AG08396 (cell line): ENCODE results near the gene GET4.

Experiments
- DNase-seq: peaks from one replicate; pipeline ENCODE4 v3.0.0; 2012; ENCODE audit warnings: low spot score, mixed read lengths

The GET4 gene

GRCh38 chr7:886626-887487 is 10.5 kb downstream of the GET4 start:
- no peak for DNase-seq

DNA sequence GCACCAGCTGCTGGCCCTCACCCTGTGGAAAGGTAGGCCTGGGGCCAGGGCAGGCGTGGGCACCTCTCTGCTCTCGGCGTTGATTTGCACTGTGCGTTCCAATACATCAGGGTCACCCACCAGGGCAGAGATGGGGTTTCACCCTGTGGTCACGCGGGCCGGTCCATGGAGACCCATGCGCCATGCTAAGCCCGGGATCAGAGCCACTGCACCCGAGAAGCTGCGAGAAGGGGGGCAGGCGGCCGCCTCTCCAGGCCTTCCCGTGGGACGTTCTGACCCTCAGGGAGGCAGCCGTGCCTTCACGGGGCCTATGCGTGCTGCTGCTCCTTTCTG is 11.1 kb downstream of the GET4 start:
- no peak for DNase-seq

DNA sequence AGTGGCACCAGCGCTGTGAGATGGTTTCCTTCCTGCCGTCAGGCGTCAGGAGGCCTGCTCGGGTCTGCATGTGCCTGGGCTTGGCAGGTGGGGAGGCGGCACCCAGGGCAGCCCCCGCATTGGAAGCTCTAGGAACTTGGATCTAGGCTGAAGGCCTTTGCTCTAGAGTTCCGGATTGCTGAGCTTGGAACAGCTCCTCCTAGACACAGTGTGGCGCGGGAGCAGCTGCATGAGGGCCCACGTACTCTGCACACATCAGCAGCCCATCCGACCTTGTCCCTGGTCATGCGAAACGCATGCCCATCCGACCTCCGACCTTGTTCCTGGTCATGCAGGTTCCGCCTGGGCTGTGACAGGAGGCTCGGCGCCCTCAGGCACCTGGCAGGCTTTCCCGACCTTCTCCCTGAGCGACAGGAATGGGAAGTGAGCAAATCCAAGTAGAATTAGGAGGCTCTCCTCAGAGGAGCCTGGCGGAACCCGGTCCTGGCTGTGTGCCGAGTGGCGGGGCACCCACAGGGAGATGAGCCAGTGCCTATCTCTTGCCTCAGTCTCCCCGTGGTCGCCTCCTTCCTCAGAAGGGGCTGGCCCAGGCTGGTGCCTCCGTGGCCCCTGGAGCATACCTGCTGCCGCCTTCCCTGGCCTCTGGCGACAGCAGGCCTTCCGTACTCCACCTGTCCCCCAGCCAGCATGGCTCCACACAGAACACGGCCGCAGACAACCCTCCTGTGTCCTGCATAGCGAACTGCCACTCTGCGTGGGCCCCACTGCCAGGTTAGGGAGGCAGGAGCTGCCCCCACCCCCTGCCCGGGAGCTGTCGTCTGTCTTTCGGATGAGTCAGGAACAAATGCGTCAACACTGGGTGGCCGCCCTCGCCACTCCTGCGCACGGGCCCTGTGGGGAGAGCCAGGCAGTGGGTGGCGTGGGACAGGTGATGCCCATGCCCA is 12.0 kb downstream of the GET4 start:
- no peak for DNase-seq

DNA sequence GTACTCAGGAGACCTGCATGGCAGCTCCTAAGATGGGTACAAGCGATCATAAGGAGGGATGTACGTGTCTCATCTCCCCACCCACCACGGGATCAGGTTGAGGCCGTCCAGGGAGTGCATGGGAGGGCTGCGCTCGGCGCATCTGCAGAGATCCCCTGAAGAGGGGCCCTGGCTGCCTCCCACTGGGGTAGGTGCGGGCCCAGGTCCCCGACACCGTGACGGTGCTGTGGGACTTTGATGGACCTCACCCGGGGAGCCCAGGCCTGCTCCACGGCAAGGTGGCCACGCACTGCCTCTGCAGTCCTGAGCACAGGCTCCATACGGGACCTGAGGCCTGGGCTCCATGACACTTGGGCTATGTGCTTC is 12.7 kb downstream of the GET4 start:
- DNase-seq: no peak

GRCh38 chr7:889391-889790 is 13.0 kb downstream of the GET4 start:
- DNase-seq: no peak

- DNase-seq: no peak
Observed at GRCh38 chr7:890868-891267, 14.5 kb downstream of the GET4 start.

GRCh38 chr7:891291-891690 is 14.9 kb downstream of the GET4 start:
- DNase-seq: no peak

GRCh38 chr7:891805-892204 is 15.5 kb downstream of the GET4 start:
- no peak for DNase-seq

- DNase-seq: no peak
Observed at GRCh38 chr7:892648-893593, 16.6 kb downstream of the GET4 start.

DNA sequence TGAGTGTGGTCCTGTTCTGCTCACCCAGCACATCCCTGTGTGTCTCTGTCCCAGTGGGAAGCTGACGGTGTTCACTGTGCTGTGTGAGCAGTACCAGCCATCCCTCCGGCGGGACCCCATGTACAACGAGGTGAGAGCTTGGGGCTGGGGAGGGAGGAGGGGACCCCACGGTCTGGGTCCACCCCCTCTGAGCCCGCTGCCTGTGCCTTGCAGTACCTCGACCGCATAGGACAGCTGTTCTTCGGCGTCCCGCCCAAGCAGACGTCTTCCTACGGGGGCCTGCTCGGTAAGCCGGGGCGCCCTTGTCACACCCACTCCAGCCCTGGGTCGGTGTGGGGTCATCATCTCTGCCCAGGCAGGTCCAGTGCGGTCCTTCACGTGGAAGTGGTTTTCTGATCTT is 17.3 kb downstream of the GET4 start:
- no peak for DNase-seq

DNA sequence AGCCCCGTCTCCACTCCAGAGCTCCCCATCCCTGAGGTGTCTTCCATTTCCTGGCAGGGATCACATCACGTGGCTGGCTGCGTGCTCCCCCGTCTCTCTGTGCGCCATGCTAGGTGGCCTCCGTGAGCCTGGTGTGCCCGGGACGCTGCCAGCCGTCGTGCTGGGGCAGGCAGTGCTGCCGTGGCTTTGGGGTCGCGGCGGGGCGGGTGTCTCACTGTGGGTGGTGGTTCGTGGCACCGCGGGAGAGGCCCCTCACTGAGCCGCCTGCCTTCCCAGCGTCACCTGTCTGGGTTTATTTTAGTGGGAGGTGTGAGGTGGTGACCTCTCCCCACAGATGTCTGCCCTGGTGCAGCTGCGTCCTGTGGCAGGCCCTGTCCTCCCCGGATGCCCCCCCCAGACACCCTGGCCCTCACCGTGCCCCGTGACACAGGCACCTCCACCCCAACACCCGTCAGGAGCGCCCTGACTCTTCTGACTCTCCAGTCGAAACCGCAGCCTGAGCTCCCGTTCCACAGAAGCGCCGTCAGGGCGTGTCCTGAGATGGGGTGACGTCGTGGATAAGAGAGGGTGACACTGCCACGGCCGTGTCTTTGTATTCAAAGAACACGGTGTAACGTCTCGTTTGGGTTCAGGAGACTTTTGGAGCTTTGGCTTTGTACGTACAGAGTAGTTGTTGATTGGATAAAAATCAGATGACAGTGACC is 18.0 kb downstream of the GET4 start:
- no peak for DNase-seq

DNA sequence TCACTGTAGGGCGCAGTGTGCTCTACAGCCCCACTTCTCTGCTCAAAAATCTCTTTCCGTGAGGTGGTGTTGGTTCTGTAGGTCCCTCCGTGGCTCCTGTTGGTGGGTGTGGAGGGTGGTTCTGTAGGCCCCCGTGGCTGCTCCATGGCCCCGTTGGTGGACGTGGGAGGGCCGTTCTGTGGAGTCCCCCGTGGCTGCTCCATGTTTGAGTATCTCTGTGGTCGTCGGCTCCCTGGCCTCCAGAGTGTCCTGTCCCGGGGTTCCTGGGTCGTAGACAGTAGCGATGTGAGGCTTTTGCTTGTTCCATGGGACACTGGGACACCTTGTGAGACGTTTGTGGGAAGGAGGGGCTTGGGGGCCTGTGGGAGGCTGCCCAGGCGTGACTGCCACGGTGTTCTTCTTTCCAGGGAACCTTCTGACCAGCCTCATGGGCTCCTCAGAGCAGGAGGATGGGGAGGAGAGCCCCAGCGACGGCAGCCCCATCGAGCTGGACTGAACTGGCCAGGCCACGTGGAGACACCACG is 18.6 kb downstream of the GET4 start:
- DNase-seq: no peak

GRCh38 chr7:895451-896052 is 19.2 kb downstream of the GET4 start:
- DNase-seq: no peak

DNA sequence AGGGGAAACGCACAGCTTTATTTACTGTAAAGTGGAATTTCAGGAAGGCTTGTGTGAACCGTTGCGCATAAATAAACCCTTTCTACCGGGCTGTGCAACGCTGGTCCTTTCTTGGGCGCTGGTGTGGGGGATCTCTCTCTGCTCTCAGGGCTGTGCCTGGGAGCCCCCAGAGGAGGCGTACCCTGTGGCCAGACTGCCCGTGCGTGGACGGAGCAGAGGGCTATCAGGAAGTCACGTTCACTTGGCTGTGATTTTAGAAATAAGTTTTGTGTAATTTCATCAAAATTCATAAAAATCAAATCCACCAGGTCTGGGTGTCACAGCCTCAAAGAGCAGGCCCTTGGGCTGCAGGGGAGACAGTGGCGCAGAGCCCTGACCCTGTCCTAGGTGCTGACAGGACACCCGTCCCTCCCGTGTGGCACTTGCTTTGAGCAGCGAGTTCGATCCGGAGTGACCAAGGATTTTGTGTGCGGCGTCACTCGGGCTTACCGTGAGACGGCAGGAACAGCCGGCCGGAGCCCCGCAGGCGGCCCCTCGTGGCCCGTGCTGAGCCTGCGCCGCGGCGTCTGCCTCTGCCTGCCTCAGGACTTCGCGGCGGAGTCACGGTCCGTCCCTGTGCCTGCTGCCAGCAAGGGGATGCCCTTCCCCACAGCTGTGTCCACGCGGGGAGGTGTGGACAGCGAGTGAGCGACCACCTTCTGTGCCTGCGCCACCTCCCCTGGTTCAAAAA is 20.2 kb downstream of the GET4 start:
- DNase-seq: no peak

GRCh38 chr7:897086-897485 is 20.7 kb downstream of the GET4 start:
- no peak for DNase-seq

DNA sequence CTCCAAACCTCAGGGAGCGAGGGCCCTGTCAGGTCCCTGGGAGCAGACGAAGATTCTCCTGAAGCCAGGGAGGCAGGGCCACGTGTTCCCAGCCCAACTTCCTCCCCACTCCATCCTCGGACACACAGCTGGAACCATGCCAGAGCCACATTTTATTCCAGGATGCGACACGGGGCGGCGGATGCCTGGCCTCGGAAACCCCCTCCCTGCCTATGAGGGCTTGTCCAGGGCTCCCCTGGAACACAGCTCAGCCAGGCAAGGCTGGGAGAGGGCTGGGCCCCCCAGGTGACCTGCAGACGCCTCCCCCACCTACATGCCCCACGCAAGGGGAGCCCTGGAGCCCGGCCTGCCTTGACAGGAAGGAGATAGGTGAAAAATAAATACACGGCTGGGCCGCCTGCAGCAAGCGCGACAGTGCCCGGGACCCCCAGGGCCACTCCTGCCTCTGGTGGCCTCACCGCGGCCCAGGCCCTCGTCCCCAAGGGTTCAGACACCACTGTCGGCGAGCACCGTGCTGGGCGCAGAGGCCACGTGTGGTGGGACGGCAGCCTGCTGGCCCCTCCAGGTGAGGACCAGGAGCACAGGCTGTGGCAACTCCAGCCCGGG is 21.5 kb downstream of the GET4 start:
- DNase-seq: no peak

DNA sequence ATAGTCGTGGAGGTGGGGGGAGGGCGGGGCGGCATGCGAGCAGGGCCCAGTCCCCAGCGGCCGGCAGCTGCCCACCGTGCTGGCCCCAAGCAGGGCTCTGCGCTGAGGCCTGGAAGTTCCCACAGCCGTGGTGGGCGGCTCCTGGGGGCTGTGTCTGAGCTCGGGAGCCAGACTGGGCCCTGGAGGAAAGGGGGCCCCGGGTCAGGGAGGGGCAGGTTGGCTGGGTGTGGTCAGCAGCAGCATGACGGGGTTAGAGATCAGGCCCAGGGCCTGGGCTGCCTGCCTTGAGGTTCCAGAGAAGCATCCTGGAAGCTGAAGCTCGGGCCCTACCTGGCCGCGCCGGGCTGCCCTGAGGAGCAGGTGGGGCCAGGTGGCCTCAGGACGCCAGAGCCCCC is 22.1 kb downstream of the GET4 start:
- no peak for DNase-seq

GRCh38 chr7:898855-899681 is 22.7 kb downstream of the GET4 start:
- no peak for DNase-seq

- no peak for DNase-seq
Observed at GRCh38 chr7:899806-900205, 23.5 kb downstream of the GET4 start.
